Erythroblast (primary cell): ENCODE measurements around the gene SLC30A7.

Source experiments
- GATA1 ChIP-seq: IDR thresholded peaks from 2 replicates; pipeline ENCODE4 v1.6.1; 2011; ENCODE audit warnings: low read depth, mild to moderate bottlenecking, control low read depth, low read length, moderate library complexity
- POLR2A ChIP-seq: IDR thresholded peaks from 2 replicates; pipeline ENCODE4 v1.6.1; 2011; ENCODE audit warnings: mild to moderate bottlenecking, low read length

DNA sequence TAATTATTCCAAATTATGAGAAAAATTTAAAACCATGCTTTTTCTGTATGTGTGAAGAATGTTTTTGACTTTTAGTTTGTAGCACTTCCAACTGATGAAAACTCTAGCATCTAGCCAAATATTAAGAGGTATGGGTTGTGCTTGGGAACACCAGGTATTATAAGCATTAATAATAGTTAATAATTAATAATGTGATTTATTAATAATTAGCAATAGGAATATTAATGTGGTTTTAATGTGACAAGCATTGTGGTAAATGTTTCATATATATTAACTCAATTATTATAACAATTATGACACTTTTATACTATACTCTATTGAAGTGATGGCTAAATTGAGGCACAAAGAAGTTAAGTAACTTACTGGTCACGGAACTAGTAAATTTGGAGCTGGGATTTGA, 7.9 kb downstream of the SLC30A7 start:
- TF ChIP-seq POLR2A (no peak), GATA1 (no peak)
